Measurements from ENCODE around the gene OOSP4A. TPM values are rescaled to one million over a fixed set of nuclear protein-coding genes. Genes with fewer than 3 reads are reported as not detected.

Gene OOSP4A
- total RNA-seq (2014; rRNA removed; shearing (Covaris generic)) = not detected in 2 replicates

DNA sequence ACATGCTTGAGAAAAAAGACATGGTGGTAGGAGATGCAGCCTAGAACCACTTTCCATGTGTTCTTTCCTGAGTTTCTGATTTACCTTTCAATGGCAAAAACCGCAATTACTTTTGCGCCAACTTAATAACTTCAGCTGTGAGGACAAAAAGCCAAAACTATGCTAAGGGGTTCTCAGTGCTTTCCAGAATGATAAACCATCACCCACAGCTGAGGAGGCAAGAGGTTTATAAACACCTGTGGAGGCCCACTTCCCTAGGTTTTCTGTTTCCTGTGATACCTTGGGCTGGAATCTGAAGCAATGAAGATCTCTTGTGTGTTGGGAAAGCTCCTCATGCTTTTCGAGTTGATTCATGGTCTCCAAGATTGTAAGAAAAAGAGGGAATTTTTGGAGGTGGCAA is at the start of gene OOSP4A:
TSS of gene OOSP4A (plus strand) at position 301 of the 400 bp plus-strand sequence. CDS start at position 301, 0 bp downstream.

DNA sequence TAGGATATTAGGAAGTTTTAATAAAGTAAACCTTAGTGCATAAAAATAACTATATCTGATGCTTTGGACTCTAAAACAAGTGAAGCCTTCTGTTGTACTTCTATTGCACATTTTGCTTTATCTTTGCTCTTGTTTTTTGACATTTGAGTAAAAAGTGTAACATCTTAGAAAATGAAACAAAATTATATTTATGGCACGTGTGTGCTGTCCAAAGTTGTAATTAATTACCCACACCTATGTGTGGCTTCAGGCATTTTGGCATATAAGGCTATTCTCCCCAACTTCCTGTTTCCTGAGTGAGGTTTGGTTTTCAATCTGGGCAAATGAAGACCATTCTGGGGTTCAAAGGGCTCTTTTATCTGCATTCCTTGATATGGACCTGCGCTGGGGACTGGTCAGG is 25.7 kb upstream of the OOSP4A start, which contains the start of gene OOSP1:
TSS of gene OOSP1 (plus strand) at position 301 of the 400 bp plus-strand sequence. CDS start at position 324, 23 bp downstream.

DNA sequence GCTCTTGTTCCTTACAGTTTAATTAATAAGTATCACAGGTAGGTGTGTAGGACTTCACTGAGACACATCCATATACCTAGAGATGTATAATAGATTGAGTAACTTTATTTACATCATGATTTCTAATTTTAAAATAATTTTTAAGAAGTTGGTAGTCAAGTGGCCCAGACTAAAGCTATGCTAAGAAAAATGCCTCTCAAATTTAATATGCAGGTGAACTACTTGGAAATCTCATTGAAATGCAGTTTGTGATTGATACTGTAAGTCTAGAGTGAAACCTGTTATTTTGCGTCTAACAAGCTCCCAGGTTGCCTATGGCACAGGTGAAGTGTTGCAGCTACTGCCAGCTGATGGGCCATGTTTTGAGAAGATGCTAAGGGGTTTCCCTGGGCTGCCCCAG is 53.0 kb downstream of the OOSP4A start, which contains the start of gene OOSP4B:
TSS of gene OOSP4B (plus strand) at position 301 of the 400 bp plus-strand sequence.

Other genes with a start within 250 kb of the OOSP4A start
- 27.3 and 31.0 TPM in 2 replicates for gene STX3, start 208.7 kb upstream of the OOSP4A start, total RNA-seq (2014; rRNA removed; shearing (Covaris generic))
- gene MRPL16, start 153.3 kb upstream of the OOSP4A start, total RNA-seq (2014; rRNA removed; shearing (Covaris generic)) = 88.9 and 99.5 TPM in 2 replicates
- gene CBLIF, start 118.5 kb upstream of the OOSP4A start, total RNA-seq (2014; rRNA removed; shearing (Covaris generic)) = not detected in 2 replicates
- 2.2 and 8.6 TPM in 2 replicates for gene TCN1, start 97.5 kb upstream of the OOSP4A start, total RNA-seq (2014; rRNA removed; shearing (Covaris generic))
- gene OOSP3, start 85.3 kb upstream of the OOSP4A start, total RNA-seq (2014; rRNA removed; shearing (Covaris generic)) = not detected in 2 replicates
- not detected in 2 replicates for gene OOSP1, start 25.6 kb upstream of the OOSP4A start, total RNA-seq (2014; rRNA removed; shearing (Covaris generic))
- gene OOSP4B, start 53.1 kb downstream of the OOSP4A start, total RNA-seq (2014; rRNA removed; shearing (Covaris generic)) = not detected in 2 replicates
- gene OOSP2, start 76.4 kb downstream of the OOSP4A start, total RNA-seq (2014; rRNA removed; shearing (Covaris generic)) = not detected in 2 replicates
- not detected in 2 replicates for gene MS4A3, start 92.6 kb downstream of the OOSP4A start, total RNA-seq (2014; rRNA removed; shearing (Covaris generic))
- gene MS4A2, start 124.6 kb downstream of the OOSP4A start, total RNA-seq (2014; rRNA removed; shearing (Covaris generic)) = not detected in 2 replicates
- not detected in 2 replicates for gene MS4A6A, start 219.1 kb downstream of the OOSP4A start, total RNA-seq (2014; rRNA removed; shearing (Covaris generic))